Activated T-cell treated with anti-CD3 and anti-CD28 coated beads for 1 hour (primary cell): ENCODE data around the gene MICAL3.
"Not testable (repeated sequence)": the region's sequence is repeated elsewhere in the genome, so short reads cannot be mapped to it uniquely, and the experiment has no call there.

ENCODE experiments used
- DNase-seq: peaks from one replicate; pipeline ENCODE4 v3.0.0-alpha.2; 2020; ENCODE audit warnings: low read depth

Gene MICAL3

GRCh38 chr22:17999851-18000250 lies 24.5 kb downstream of the MICAL3 start:
- DNase-seq = no peak

DNA sequence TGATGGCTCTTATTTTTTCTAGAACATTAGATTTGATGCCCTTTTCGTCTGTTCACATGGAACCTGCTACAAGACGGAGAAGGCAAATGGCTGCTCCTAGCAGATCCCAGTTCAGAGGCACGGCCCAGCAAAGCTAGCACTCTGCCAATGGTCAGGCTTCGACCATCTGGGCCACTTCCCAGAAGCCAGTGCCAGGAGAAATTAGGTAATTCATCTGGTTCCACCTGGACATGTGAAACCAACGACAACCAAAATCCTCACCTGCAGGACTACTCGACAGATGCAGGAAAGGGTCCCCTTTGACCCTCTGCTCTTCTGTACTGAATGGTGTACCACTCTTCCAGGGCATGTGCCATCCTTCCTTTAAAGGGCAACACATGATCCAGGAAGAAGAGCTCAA lies 25.4 kb downstream of the MICAL3 start:
- no peak for DNase-seq

DNA sequence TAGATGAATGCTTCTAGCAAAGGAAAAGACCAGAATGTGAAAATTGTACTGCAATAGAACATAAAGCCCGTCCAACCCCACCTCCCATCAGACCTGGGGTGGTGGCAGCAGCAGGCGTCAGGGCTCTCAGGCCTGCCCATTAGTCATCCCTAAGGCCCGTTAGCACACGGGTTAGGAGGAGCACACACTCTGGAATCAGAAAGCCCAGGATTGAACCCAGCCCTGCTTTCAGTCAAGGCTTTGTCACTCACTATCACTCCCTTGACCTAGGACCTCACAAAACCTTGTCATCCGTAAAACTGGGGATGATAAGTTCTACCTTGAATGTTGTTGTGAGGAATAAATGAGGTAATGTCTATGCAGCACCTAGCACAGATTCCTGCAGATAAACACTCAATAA lies 26.9 kb downstream of the MICAL3 start:
- no peak for DNase-seq

- DNase-seq = not testable (repeated sequence)
Measured at GRCh38 chr22:17995256-17995655, 29.1 kb downstream of the MICAL3 start.

- no peak for DNase-seq
Measured at GRCh38 chr22:17994424-17995108, 29.8 kb downstream of the MICAL3 start.

GRCh38 chr22:17992976-17993375 lies 31.4 kb downstream of the MICAL3 start:
- DNase-seq = not testable (repeated sequence)

- DNase-seq = not testable (repeated sequence)
Measured at GRCh38 chr22:17991992-17992391, 32.4 kb downstream of the MICAL3 start.

- DNase-seq = no peak
Measured at GRCh38 chr22:17990942-17991341, 33.4 kb downstream of the MICAL3 start.

GRCh38 chr22:17990147-17990546 lies 34.2 kb downstream of the MICAL3 start:
- DNase-seq = no peak

GRCh38 chr22:17988800-17989513 lies 35.4 kb downstream of the MICAL3 start:
- no peak for DNase-seq

- no peak for DNase-seq
Measured at GRCh38 chr22:17985606-17986005, 38.8 kb downstream of the MICAL3 start.

DNA sequence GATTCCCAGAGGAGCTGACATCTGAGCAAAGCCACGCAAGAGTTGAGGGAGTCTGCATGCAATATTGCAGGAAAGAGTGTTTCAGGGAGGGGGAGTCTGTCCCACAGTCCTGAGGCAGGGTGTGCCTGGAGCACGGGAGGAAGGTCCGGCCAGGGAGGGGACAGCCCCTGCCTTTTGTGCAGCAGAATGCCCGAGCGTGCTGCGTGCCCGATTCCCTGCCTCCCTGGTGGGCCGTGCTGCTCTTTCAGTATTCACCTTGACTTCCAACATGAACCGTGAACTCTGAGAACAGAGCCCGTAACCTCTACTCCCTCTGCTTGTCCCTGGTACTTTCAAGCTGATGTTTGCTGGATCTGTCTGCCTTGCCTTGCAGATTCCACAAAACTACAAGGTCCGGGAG lies 39.3 kb downstream of the MICAL3 start:
- not testable (repeated sequence) for DNase-seq

DNA sequence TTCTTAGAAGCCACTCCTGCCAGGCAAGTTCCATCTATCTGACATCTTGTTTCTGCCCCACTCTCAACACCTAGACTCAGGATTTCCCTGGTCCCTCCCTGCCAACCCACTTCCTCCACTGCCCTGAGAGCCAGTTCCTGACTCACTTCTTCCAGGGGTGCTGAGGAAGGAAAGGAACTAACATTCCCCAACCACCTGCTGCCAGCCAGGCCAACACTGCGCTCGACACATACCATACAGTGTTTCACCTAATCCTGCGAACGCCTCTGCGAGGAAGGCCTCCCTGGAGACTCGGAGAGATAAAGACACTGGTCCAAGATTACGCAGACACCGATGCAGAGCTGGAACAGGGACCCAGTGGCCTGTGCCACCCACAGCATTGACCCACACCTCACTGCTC lies 40.2 kb downstream of the MICAL3 start:
- no peak for DNase-seq

- DNase-seq = no peak
Measured at GRCh38 chr22:17982572-17983141, 41.7 kb downstream of the MICAL3 start.

DNA sequence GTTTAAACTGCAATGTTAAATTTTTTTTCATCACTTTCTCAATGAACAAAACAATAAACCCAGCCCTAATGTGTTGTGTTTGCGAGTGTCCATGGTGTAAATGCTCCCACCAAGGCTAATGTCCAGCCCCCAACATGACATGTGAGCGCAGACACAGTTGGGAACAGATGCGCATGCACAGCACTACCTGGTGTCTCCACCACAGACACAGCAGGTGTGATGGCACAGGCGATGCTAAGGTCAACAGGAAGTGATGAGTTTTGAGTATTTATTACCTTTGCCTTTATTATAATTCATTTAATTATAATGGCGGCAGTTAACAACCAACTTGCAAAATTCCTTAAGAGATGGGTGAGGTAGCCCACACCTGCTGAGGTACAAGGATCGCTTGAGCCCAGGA lies 42.9 kb downstream of the MICAL3 start:
- no peak for DNase-seq

DNA sequence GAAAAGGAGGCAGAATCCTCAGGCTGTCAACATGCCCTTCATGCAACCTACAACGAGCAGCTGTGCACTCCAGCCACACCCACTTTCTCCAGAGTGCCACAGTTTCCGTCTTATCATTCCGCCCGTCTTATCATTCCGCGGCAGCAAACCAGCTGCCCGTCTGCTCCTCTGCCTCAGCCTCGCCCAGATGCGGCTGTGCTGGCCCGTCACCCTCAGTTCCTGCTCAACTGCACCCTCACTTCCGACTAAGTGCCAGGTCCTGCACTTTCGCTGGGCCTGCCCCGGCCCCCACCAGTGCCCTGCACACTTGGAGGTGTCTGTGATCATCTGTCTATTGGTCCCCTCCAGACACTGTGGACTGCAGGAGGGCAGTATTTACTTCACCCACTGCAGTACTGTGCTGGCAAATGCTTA lies 43.7 kb downstream of the MICAL3 start:
- peak; percentile 26 for DNase-seq

DNA sequence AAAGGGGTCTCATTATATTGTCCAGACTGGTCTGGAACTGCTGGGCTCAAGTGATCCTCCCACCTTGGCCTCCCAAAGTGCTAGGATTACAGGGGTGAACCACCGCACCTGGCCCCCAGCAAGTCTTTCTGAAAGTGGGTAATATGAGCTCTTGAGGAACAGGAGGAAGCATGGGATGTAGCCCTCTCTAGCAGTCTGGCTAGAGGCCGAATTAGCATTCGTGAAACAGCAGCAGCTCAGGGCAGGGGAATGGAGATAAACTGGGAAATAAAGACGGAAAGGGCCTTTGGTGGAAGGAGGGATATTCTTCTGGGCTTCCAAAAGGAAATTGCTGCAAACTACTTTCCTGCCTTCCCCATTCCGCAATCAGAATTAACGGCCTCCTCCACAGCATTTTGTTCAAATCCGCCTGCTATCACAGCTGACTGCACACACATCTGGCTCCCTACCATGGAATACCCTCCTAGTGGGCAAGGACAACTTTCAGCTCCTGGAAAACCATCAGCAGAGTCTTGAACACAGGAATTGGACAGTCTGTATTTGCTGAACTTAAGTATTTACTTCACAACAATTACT lies 44.3 kb downstream of the MICAL3 start:
- DNase-seq = no peak

DNA sequence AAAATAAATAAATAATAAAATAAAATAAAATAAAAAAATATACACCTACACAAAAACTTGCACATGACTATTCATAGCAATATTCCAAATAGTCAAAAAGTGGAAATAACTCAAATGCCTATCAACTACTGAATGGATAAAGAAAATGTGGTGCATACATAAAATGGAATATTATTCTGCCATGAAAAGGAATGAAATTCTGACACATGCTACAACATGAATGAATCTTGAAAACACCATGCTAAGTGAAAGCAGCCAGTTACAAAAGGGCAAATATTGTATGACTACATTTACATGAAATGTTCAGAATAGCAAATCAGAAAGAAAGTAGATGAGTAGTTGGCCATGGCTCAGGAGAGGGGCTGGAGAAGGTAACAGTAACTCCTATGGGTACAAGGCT lies 46.3 kb downstream of the MICAL3 start:
- DNase-seq = no peak

GRCh38 chr22:17977371-17977770 lies 47.0 kb downstream of the MICAL3 start:
- DNase-seq = no peak

DNA sequence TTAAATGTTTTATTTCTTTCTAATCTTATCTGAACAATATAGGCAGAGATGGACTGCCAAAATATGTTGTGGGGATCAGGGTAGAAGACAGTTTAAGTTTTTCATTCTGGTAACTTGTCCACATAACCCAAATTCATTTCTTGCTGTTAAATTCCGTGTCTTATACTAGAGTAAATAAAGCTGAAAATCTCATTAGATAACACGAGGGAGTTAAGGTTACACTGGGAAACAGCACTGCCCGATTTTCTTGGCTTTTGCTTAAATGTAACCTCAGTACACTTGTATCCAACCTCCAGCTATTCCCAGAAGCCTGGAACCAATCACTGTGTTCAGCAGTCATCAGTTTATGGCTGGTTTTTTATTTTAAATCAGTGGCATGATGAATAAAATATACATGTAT lies 48.2 kb downstream of the MICAL3 start:
- DNase-seq = no peak

GRCh38 chr22:17974703-17975372 lies 49.5 kb downstream of the MICAL3 start:
- no peak for DNase-seq

GRCh38 chr22:17974087-17974486 lies 50.3 kb downstream of the MICAL3 start:
- no peak for DNase-seq

DNA sequence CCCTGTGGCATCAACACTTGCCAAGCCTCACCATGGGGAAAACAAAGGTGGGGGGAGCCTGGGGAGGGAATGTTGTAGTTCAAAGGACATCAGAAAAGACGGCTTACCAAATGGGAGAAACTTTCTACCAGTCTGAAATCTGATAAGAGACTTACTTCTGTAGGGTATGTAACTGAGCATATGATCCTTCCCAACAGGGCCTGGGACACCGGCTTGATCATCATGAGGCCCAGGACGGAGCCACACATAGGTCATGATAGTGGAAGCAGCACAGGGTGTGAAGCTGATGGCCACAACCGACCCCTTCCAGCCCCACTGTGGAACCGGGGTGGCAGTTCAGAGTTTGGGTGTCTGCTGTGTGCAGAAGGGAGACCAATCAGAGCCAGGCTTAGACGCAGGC lies 51.1 kb downstream of the MICAL3 start:
- DNase-seq = no peak
